Prostate gland (tissue), 2 donors: ENCODE data around the gene PIK3CD. TPM values are rescaled to one million over a fixed set of nuclear protein-coding genes. Genes with fewer than 3 reads are reported as not detected.

Source experiments
- DNase-seq: peaks from one replicate; pipeline ENCODE4 v3.0.0-alpha.2; 2019; ENCODE audit warnings: low spot score
- H3K27ac ChIP-seq, 2 donors: fragments of 200-600 bp; sonication (generic); 2 replicates each; pipeline ENCODE4 v1.5.1; 2017 to 2019
- H3K27me3 ChIP-seq: fragments of 200-600 bp; sonication (generic); replicated peaks from 2 replicates; pipeline ENCODE4 v1.5.1; 2019; ENCODE audit not compliant: insufficient read depth
- H3K36me3 ChIP-seq, 2 donors: fragments of 200-600 bp; sonication (generic); 1 replicate in 1 of 2; 2 replicates in 1 of 2; pipeline versions ENCODE4 v1.5.1 to v1.8.1; 2017 to 2019
- H3K4me1 ChIP-seq: fragments of 200-600 bp; sonication (generic); replicated peaks from 2 replicates; pipeline ENCODE4 v1.5.1; 2019
- H3K4me3 ChIP-seq, 2 donors: fragments of 200-600 bp; sonication (generic); 2 replicates each; pipeline ENCODE4 v1.5.1; 2017 to 2019
- H3K9me3 ChIP-seq: fragments of 200-600 bp; sonication (generic); 2 replicates; pipeline ENCODE4 v1.5.1; 2017
- CTCF ChIP-seq, 4 experiments: fragments of 200-600 bp in 2 of 4; fragments of 450-650 bp in 2 of 4; sonication (generic) in 2 of 4; IDR thresholded peaks; 1 replicate in 3 of 4; 2 replicates in 1 of 4; pipeline ENCODE4 v1.5.1; 2016 to 2019; ENCODE audit warnings: antibody characterized with exemption in 4 of 4, mild to moderate bottlenecking in 2 of 4, moderate library complexity in 2 of 4
- POLR2A ChIP-seq: fragments of 450-650 bp; IDR thresholded peaks from one replicate; pipeline ENCODE4 v1.6.1; 2016; ENCODE audit warnings: antibody characterized with exemption, mild to moderate bottlenecking
- POLR2AphosphoS5 ChIP-seq: sonication (generic); formaldehyde crosslinking; IDR thresholded peaks from one replicate; pipeline ENCODE4 v1.6.1; 2017; ENCODE audit warnings: antibody characterized with exemption
- WGBS: methylation state at CpG from one replicate; pipeline ENCODE4 v1.1.5; 2018; 5-methylcytosine and 5-hydroxymethylcytosine counted together
- intact Hi-C: fragments of 100-400 bp; cut with DNase I; formaldehyde crosslinking; loops from one replicate; pipeline ENCODE4 v1.14.2; 2022
- total RNA-seq, 2 donors: library from RNA; depleted of rRNA; stranded (reverse); fragments of >200 nt; gene quantifications; one replicate each; pipeline ENCODE4 v1.1.0, GENCODE V29; 2016

PIK3CD gene
- total RNA-seq, 2 donors from 2014 or later: 5.3 to 12.9 TPM

GRCh38 chr1:9690440-9691107, 39.0 kb downstream of the PIK3CD start:
- Histone ChIP-seq H3K9me3 (no peaks in the 10 kb centered on the region), H3K4me3 (peak overlapping the region in 1 of 2 donors; percentile 76), H3K36me3 (no peaks in the 10 kb centered on the region), H3K27ac (peak overlapping the region in 1 of 2 donors; percentile 65), H3K27me3 (no peaks in the 10 kb centered on the region), H3K4me1 (peaks cover 10% of the 10 kb centered on the region)
- intact Hi-C loops: no loop called here
- WGBS: 79% methylated on average over 14 of the region's 14 CpGs
- TF ChIP-seq POLR2A (no peak), POLR2AphosphoS5 (no peak), CTCF (IDR thresholded peaks at IDR 0.05) (no peak)
- no peak for DNase-seq

GRCh38 chr1:9691108-9691445, 39.5 kb downstream of the PIK3CD start:
- TF ChIP-seq POLR2AphosphoS5: no peak
- no peak for TF ChIP-seq POLR2A
- TF ChIP-seq CTCF (IDR thresholded peaks at IDR 0.05): no peak
- Histone ChIP-seq H3K36me3 (no peaks in the 10 kb centered on the region), H3K27me3 (no peaks in the 10 kb centered on the region), H3K27ac (no peak overlapping the region), H3K4me1 (peaks cover 10% of the 10 kb centered on the region), H3K9me3 (no peaks in the 10 kb centered on the region), H3K4me3 (no peak overlapping the region)
- intact Hi-C loops: no loop called here
- DNase-seq: no peak
- 81% methylated on average over 6 of the region's 6 CpGs for WGBS

GRCh38 chr1:9691691-9692090, 40.2 kb downstream of the PIK3CD start:
- intact Hi-C loops: no loop called here

GRCh38 chr1:9696793-9697192, 45.3 kb downstream of the PIK3CD start:
- H3K27ac ChIP-seq: no peak overlapping the region
- no peaks in the 10 kb centered on the region for H3K27me3 ChIP-seq
- intact Hi-C loops: no loop called here
- no peaks in the 10 kb centered on the region for H3K9me3 ChIP-seq
- no peak for DNase-seq
- TF ChIP-seq CTCF (IDR thresholded peaks at IDR 0.05) (no peak), POLR2AphosphoS5 (no peak), POLR2A (no peak)
- H3K4me3 ChIP-seq: no peak overlapping the region
- no peaks in the 10 kb centered on the region for H3K4me1 ChIP-seq
- WGBS: 93% methylated on average over 2 of the region's 2 CpGs
- no peaks in the 10 kb centered on the region for H3K36me3 ChIP-seq

More at GRCh38 chr1:9691691-9692090, 40.2 kb downstream of the PIK3CD start:
- Histone ChIP-seq H3K9me3 (no peaks in the 10 kb centered on the region), H3K36me3 (no peaks in the 10 kb centered on the region), H3K4me3 (no peak overlapping the region), H3K27ac (no peak overlapping the region), H3K27me3 (no peaks in the 10 kb centered on the region), H3K4me1 (peaks cover 10% of the 10 kb centered on the region)
- no peak for DNase-seq
- WGBS: 87% methylated on average over 5 of the region's 5 CpGs
- no peak for TF ChIP-seq POLR2A
- no peak for TF ChIP-seq POLR2AphosphoS5
- no peak for TF ChIP-seq CTCF (IDR thresholded peaks at IDR 0.05)

GRCh38 chr1:9699361-9699760, 47.8 kb downstream of the PIK3CD start:
- WGBS: 88% methylated on average over 7 of the region's 7 CpGs
- intact Hi-C loops: no loop called here
- H3K4me1 ChIP-seq: no peaks in the 10 kb centered on the region
- no peak for TF ChIP-seq POLR2AphosphoS5
- TF ChIP-seq CTCF (IDR thresholded peaks at IDR 0.05): no peak
- no peak for TF ChIP-seq POLR2A
- H3K27ac ChIP-seq: no peak overlapping the region
- no peaks in the 10 kb centered on the region for H3K36me3 ChIP-seq
- no peak overlapping the region for H3K4me3 ChIP-seq
- DNase-seq: no peak
- H3K27me3 ChIP-seq: no peaks in the 10 kb centered on the region
- H3K9me3 ChIP-seq: no peaks in the 10 kb centered on the region
